ENCODE measurements around the gene CD300LB.

The CD300LB gene

GRCh38 chr17:74530831-74531150 is 484 bp downstream of the CD300LB start:
- POLR2A ChIA-PET = no interaction called here
- CTCF ChIA-PET = interaction anchor here (1.0 kb wide), 1 partner anchor 163 kb away, joined by 3 read pairs; no protein-coding TSS in a partner anchor
- TF ChIP-seq FOXM1 (IDR thresholded peaks at IDR 0.05; ENCODE audit: borderline replicate concordance) (no peak), SP1 (IDR thresholded peaks at IDR 0.05) (no peak), CTBP1 (IDR thresholded peaks at IDR 0.05; ENCODE audit: borderline replicate concordance) (no peak), LEF1 (IDR thresholded peaks at IDR 0.05; ENCODE audit: borderline replicate concordance) (no peak), TARDBP (IDR thresholded peaks at IDR 0.05) (no peak), FOXK2 (IDR thresholded peaks at IDR 0.05) (no peak), FOXA1 (IDR thresholded peaks at IDR 0.05) (no peak), PKNOX1 (IDR thresholded peaks at IDR 0.05) (no peak), HDGF (IDR thresholded peaks at IDR 0.05; ENCODE audit: borderline replicate concordance) (no peak), SUZ12 (IDR thresholded peaks at IDR 0.05) (no peak), ARNT (IDR thresholded peaks at IDR 0.05) (no peak), ZNF384 (IDR thresholded peaks at IDR 0.05) (no peak), BHLHE40 (IDR thresholded peaks at IDR 0.05; ENCODE audit: borderline replicate concordance) (no peak), NFRKB (IDR thresholded peaks at IDR 0.05) (no peak), ELF4 (IDR thresholded peaks at IDR 0.05) (no peak), L3MBTL2 (conservative IDR thresholded peaks at IDR 0.05) (no peak)
- no peak for DNase-seq (ENCODE audit: extremely low spot score)

- ChIA-PET CTCF (no interaction called here), POLR2A (no interaction called here)
- DNase-seq (ENCODE audit: extremely low spot score) = no peak
- no peak for TF ChIP-seq LEF1 (IDR thresholded peaks at IDR 0.05; ENCODE audit: borderline replicate concordance)
- TF ChIP-seq FOXA1 (IDR thresholded peaks at IDR 0.05) = no peak
- no peak for TF ChIP-seq CTBP1 (IDR thresholded peaks at IDR 0.05; ENCODE audit: borderline replicate concordance)
- no peak for TF ChIP-seq BHLHE40 (IDR thresholded peaks at IDR 0.05; ENCODE audit: borderline replicate concordance)
- TF ChIP-seq HDGF (IDR thresholded peaks at IDR 0.05; ENCODE audit: borderline replicate concordance) = no peak
- TF ChIP-seq SP1 (IDR thresholded peaks at IDR 0.05) = no peak
- no peak for TF ChIP-seq TARDBP (IDR thresholded peaks at IDR 0.05)
- TF ChIP-seq SUZ12 (IDR thresholded peaks at IDR 0.05) = no peak
- TF ChIP-seq L3MBTL2 (conservative IDR thresholded peaks at IDR 0.05) = no peak
- TF ChIP-seq ELF4 (IDR thresholded peaks at IDR 0.05) = no peak
These were observed 2.0 kb downstream of the CD300LB start for GRCh38 chr17:74529243-74529642.

- POLR2A ChIA-PET = no interaction called here
- TF ChIP-seq SUZ12 (IDR thresholded peaks at IDR 0.05) (no peak), LEF1 (IDR thresholded peaks at IDR 0.05; ENCODE audit: borderline replicate concordance) (no peak), CTBP1 (IDR thresholded peaks at IDR 0.05; ENCODE audit: borderline replicate concordance) (no peak), FOXK2 (IDR thresholded peaks at IDR 0.05) (no peak), ZNF384 (IDR thresholded peaks at IDR 0.05) (no peak), BHLHE40 (IDR thresholded peaks at IDR 0.05; ENCODE audit: borderline replicate concordance) (no peak), PKNOX1 (IDR thresholded peaks at IDR 0.05) (no peak), ARNT (IDR thresholded peaks at IDR 0.05) (no peak), SP1 (IDR thresholded peaks at IDR 0.05) (no peak), HDGF (IDR thresholded peaks at IDR 0.05; ENCODE audit: borderline replicate concordance) (no peak), FOXM1 (IDR thresholded peaks at IDR 0.05; ENCODE audit: borderline replicate concordance) (no peak), FOXA1 (IDR thresholded peaks at IDR 0.05) (no peak), L3MBTL2 (conservative IDR thresholded peaks at IDR 0.05) (no peak), NFRKB (IDR thresholded peaks at IDR 0.05) (no peak), ELF4 (IDR thresholded peaks at IDR 0.05) (no peak), TARDBP (IDR thresholded peaks at IDR 0.05) (no peak)
- no peak for DNase-seq (ENCODE audit: extremely low spot score)
- CTCF ChIA-PET = interaction anchor here (0.9 kb wide), 1 partner anchor 161 kb away, joined by 5 read pairs; no protein-coding TSS in a partner anchor
These were observed 2.6 kb downstream of the CD300LB start for GRCh38 chr17:74528491-74529199.

- TF ChIP-seq NFRKB (IDR thresholded peaks at IDR 0.05) = no peak
- TF ChIP-seq FOXK2 (IDR thresholded peaks at IDR 0.05) = no peak
- ChIA-PET CTCF (interaction anchor here (0.9 kb wide), 1 partner anchor 160 kb away, joined by 5 read pairs; no protein-coding TSS in a partner anchor), POLR2A (interaction anchor here (0.7 kb wide), 1 partner anchor 9 kb away, joined by 3 read pairs; no protein-coding TSS in a partner anchor)
- no peak for DNase-seq (ENCODE audit: extremely low spot score)
These were observed 3.5 kb downstream of the CD300LB start for GRCh38 chr17:74527756-74528155.

GRCh38 chr17:74527081-74527480 is 4.2 kb downstream of the CD300LB start:
- CTCF ChIA-PET = no interaction called here
- no peak for TF ChIP-seq FOXA1 (IDR thresholded peaks at IDR 0.05)
- DNase-seq (ENCODE audit: extremely low spot score) = no peak
- POLR2A ChIA-PET = interaction anchor here (0.7 kb wide), 1 partner anchor 10 kb away, joined by 3 read pairs; no protein-coding TSS in a partner anchor

- TF ChIP-seq PKNOX1 (IDR thresholded peaks at IDR 0.05) = no peak
- no peak for TF ChIP-seq LEF1 (IDR thresholded peaks at IDR 0.05; ENCODE audit: borderline replicate concordance)
- no peak for TF ChIP-seq SP1 (IDR thresholded peaks at IDR 0.05)
- TF ChIP-seq HDGF (IDR thresholded peaks at IDR 0.05; ENCODE audit: borderline replicate concordance) = no peak
- no peak for TF ChIP-seq BHLHE40 (IDR thresholded peaks at IDR 0.05; ENCODE audit: borderline replicate concordance)
- no peak for TF ChIP-seq NFRKB (IDR thresholded peaks at IDR 0.05)
- TF ChIP-seq FOXA1 (IDR thresholded peaks at IDR 0.05) = no peak
- no peak for TF ChIP-seq ZNF384 (IDR thresholded peaks at IDR 0.05)
- DNase-seq (ENCODE audit: extremely low spot score) = no peak
- ChIA-PET POLR2A (no interaction called here), CTCF (no interaction called here)
These were observed 4.6 kb downstream of the CD300LB start for GRCh38 chr17:74526681-74527080.

All from HEK293T (cell line).